Stomach smooth muscle (tissue), 2 donors: ENCODE results near the gene TSPAN13.
A peak's percentile ranks its signal among the peaks of the same experiment; 100 is the strongest.

ENCODE experiments used
- H3K27ac ChIP-seq: one replicate; pipeline ENCODE4 v1.7.0; 2013; ENCODE audit warnings: mild to moderate bottlenecking, low read length, inconsistent platforms
- H3K27me3 ChIP-seq, 2 donors: one replicate each; pipeline ENCODE4 v1.7.0; 2013; ENCODE audit warnings: low read length in 2 of 2; ENCODE audit not compliant: insufficient read depth in 2 of 2, control insufficient read depth in 1 of 2
- H3K36me3 ChIP-seq, 2 donors: one replicate each; pipeline ENCODE4 v1.7.0; 2013; ENCODE audit warnings: low read length in 2 of 2; ENCODE audit not compliant: control insufficient read depth in 2 of 2, insufficient read depth in 2 of 2
- H3K4me1 ChIP-seq: one replicate; pipeline ENCODE4 v1.7.0; 2013; ENCODE audit warnings: low read length; ENCODE audit not compliant: control insufficient read depth, insufficient read depth
- H3K4me3 ChIP-seq, 2 donors: one replicate each; pipeline ENCODE4 v1.7.0; 2013; ENCODE audit warnings: low read length in 2 of 2
- H3K9ac ChIP-seq, 2 donors: one replicate each; pipeline ENCODE4 v1.7.0; 2013; ENCODE audit warnings: low read length in 2 of 2, mild to moderate bottlenecking in 1 of 2
- H3K9me3 ChIP-seq, 2 donors: one replicate each; pipeline ENCODE4 v1.7.0; 2013; ENCODE audit warnings: low read length in 2 of 2; ENCODE audit not compliant: control insufficient read depth in 2 of 2
- donor health status: healthy.
- donor health status: Pancreatic carcinoma.

The TSPAN13 gene

GRCh38 chr7:16740996-16741395 lies 12.6 kb upstream of the TSPAN13 start:
- Histone ChIP-seq H3K4me3 (no peak overlapping the region), H3K9ac (no peak overlapping the region), H3K36me3 (no peaks in the 10 kb centered on the region), H3K9me3 (no peaks in the 10 kb centered on the region), H3K27me3 (no peaks in the 10 kb centered on the region), H3K27ac (no peak overlapping the region), H3K4me1 (no peaks in the 10 kb centered on the region)

DNA sequence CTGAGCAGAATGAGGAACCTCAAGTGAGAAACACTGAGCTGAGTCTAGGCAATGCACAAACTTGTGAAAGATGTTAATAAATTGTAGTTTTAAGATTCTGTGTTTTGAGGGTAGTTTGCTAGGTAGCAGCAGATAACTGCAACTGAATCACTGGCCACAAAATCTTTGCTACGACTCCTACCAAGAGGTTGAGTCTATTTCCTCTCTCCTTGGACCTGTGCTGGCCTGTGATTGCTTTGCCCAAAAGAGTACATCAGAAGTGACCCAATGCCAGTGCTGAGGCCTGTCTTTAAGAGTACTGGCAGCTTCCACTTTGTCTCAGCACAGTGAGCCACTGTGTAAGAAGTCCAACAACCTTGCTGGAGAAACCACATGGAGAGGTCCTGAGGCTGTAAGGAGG lies 11.9 kb upstream of the TSPAN13 start:
- Histone ChIP-seq H3K4me1 (no peaks in the 10 kb centered on the region), H3K27ac (no peak overlapping the region), H3K9ac (no peak overlapping the region)

GRCh38 chr7:16742547-16742946 lies 11.0 kb upstream of the TSPAN13 start:
- H3K27me3 ChIP-seq, result no peaks in the 10 kb centered on the region
- H3K27ac ChIP-seq, result no peak overlapping the region
- H3K36me3 ChIP-seq, result no peaks in the 10 kb centered on the region
- H3K9ac ChIP-seq, result no peak overlapping the region
- H3K4me1 ChIP-seq, result no peaks in the 10 kb centered on the region
- H3K9me3 ChIP-seq, result no peaks in the 10 kb centered on the region
- no peak overlapping the region for H3K4me3 ChIP-seq

More for the DNA sequence above, 11.9 kb upstream of the TSPAN13 start:
- Histone ChIP-seq H3K27me3 (no peaks in the 10 kb centered on the region), H3K9me3 (no peaks in the 10 kb centered on the region), H3K36me3 (no peaks in the 10 kb centered on the region), H3K4me3 (no peak overlapping the region)

GRCh38 chr7:16743236-16743635 lies 10.3 kb upstream of the TSPAN13 start:
- no peaks in the 10 kb centered on the region for H3K4me1 ChIP-seq

GRCh38 chr7:16744518-16745250 lies 8.9 kb upstream of the TSPAN13 start:
- no peak overlapping the region for H3K27ac ChIP-seq
- no peaks in the 10 kb centered on the region for H3K27me3 ChIP-seq
- H3K36me3 ChIP-seq, result no peaks in the 10 kb centered on the region
- no peaks in the 10 kb centered on the region for H3K9me3 ChIP-seq
- H3K4me3 ChIP-seq, result no peak overlapping the region
- no peak overlapping the region for H3K9ac ChIP-seq
- H3K4me1 ChIP-seq, result no peaks in the 10 kb centered on the region

More at GRCh38 chr7:16743236-16743635, 10.3 kb upstream of the TSPAN13 start:
- H3K9ac ChIP-seq, result no peak overlapping the region
- H3K27me3 ChIP-seq, result no peaks in the 10 kb centered on the region
- no peaks in the 10 kb centered on the region for H3K9me3 ChIP-seq
- H3K27ac ChIP-seq, result no peak overlapping the region
- H3K36me3 ChIP-seq, result no peaks in the 10 kb centered on the region
- no peak overlapping the region for H3K4me3 ChIP-seq

GRCh38 chr7:16745645-16746044 lies 7.9 kb upstream of the TSPAN13 start:
- H3K27me3 ChIP-seq, result no peaks in the 10 kb centered on the region
- H3K9me3 ChIP-seq, result no peaks in the 10 kb centered on the region
- H3K9ac ChIP-seq, result no peak overlapping the region
- H3K36me3 ChIP-seq, result no peaks in the 10 kb centered on the region
- no peak overlapping the region for H3K4me3 ChIP-seq
- no peak overlapping the region for H3K27ac ChIP-seq
- H3K4me1 ChIP-seq, result no peaks in the 10 kb centered on the region

GRCh38 chr7:16747102-16747501 lies 6.5 kb upstream of the TSPAN13 start:
- Histone ChIP-seq H3K4me1 (no peaks in the 10 kb centered on the region), H3K36me3 (no peaks in the 10 kb centered on the region), H3K4me3 (no peak overlapping the region), H3K9ac (no peak overlapping the region), H3K27me3 (no peaks in the 10 kb centered on the region), H3K9me3 (no peaks in the 10 kb centered on the region), H3K27ac (no peak overlapping the region)

GRCh38 chr7:16753932-16754855 lies 639 bp downstream of the TSPAN13 start:
- Histone ChIP-seq H3K27ac (no peak overlapping the region), H3K9me3 (no peaks in the 10 kb centered on the region), H3K27me3 (peaks cover 2 to 13% of the 10 kb centered on the region in 2 donors), H3K4me3 (peak overlapping the region; percentile 76 to 81), H3K4me1 (no peaks in the 10 kb centered on the region), H3K36me3 (no peaks in the 10 kb centered on the region), H3K9ac (peak overlapping the region in 1 of 2 donors; percentile 48)

DNA sequence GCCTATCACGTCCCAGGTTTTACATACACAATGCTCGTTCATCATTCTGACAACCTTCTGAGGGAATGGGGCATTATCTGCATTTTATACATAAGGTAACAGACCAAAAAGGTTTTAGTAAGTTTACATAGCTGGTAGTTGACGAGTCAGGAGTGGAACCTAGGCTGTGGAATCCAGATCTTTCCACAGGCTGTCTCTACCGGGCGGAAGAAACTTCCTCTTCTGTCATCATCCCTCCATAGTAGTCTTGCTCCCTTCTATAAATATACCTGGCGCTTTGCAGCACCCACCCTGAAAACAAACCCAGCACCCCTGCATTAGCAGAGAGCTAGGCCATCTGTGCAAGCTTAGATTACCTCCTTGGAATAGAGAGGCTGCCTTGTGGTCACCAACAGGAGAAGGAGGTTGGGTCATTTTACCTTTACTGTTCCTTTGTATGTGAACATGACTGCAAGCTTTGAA lies 1.3 kb downstream of the TSPAN13 start:
- no peak overlapping the region for H3K27ac ChIP-seq
- H3K9ac ChIP-seq, result no peak overlapping the region
- no peaks in the 10 kb centered on the region for H3K36me3 ChIP-seq
- peaks cover 2 to 13% of the 10 kb centered on the region in 2 donors for H3K27me3 ChIP-seq
- no peaks in the 10 kb centered on the region for H3K9me3 ChIP-seq
- no peaks in the 10 kb centered on the region for H3K4me1 ChIP-seq
- H3K4me3 ChIP-seq, result peak overlapping the region in 1 of 2 donors; percentile 76

DNA sequence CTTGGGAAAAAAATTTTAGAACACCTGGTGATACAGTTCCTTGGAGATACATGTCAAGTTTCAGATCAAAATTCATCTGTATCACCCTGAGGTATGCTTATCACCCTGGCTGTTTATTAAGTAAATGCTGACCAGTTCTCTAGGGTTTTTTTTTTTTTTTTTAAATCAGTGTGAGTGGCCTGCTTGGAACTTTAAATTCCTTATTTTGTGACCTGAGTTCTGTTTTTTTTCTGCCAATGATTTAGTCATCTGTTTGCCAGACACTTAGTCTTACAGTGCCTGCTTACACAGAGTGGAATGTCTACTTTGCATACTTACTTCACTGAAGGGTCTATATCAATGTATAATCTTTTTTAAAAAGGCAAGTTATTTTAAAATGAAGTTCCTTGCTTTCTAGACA lies 1.8 kb downstream of the TSPAN13 start:
- Histone ChIP-seq H3K27ac (no peak overlapping the region), H3K4me3 (no peak overlapping the region), H3K9me3 (no peaks in the 10 kb centered on the region)

More for the DNA sequence above, 1.8 kb downstream of the TSPAN13 start:
- Histone ChIP-seq H3K4me1 (no peaks in the 10 kb centered on the region), H3K36me3 (no peaks in the 10 kb centered on the region), H3K27me3 (peaks cover 2 to 13% of the 10 kb centered on the region in 2 donors), H3K9ac (no peak overlapping the region)
